Measurements from ENCODE around the gene PLD6. TPM values are rescaled to one million over a fixed set of nuclear protein-coding genes. Genes with fewer than 3 reads are reported as not detected.

The PLD6 gene
- total RNA-seq, 4 donors from 2014 or later, result 1.6 to 3.5 TPM; not detected in 2

DNA sequence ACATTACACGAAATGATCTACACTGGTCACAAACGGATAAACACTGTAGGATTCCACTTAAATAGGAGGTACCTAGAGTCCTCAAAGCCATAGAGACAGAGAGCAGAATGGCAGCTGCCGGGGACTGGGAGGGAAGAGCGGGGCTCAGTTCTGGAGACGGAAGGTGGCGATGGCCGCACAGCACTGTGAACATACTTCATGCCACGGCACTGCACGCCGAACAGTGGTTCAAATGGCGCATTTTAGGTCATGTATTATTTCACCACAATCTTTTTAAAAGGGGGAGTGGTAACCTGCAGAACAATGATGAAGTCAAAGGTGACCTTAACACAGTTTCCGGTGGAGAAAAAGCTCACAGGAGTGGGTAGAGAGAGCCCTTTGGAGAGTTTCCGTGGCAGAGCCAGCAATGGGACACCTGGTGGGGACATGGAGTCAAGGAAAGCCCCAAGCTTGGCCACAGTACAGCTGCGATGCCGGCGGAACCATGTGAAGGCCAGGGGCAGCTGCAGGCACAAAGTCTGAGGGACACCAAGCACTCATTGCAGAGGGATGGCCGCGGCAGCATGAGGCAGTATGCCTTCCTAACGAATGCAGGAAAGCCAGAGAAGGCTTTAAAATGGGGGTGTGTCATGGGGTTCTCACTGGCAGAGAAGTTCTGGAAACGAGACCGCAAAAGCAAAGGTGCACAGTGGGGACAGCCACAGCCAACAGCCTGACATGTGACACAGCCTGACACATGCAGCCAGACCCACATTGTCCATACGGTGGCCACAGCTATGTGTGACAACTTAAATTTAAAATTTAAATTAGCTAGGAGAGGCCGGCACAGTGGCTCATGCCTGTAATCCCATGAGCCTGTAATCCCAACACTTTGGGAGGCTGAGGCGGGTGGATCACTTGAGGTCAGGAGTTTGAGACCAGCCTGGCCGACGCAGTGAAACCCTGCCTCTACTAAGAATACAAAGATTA, 23.6 kb upstream of the PLD6 start:
- no peak for DNase-seq

DNA sequence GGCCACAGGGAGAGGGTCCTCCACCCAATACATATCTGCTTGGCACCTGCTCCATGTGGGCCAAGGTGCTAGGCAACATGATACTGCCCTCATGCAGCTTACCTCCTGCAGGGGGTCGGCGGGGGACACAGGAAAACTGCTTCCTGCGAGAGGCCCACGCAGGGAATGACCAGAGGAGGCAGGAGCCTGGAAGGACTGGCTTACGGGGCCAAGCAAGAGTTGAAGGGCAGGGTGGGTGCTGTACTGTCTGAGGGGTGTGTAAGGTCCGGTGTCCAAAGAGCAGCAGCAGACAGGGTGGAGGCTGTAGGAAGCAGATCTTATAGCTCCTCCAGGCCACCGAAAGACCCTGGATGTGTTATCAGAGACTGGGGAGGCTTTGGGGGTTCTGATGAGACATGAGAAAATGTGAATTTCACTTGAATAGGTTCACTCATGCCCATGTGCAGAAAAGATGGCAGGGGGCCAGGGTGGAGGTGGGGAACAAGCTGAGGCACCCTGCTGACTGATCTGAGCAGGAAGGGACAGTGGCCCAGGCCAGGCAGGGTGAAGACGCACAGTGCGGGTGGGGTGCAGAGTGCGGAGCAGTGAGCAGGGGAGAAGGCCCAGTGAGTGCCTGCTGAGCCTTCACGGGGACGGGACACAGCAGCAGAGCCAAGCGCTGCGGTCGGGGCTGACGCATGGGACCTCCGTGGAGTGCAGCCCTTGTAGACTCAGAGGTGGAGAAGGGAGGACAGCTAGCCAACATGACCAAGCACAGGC, 22.6 kb upstream of the PLD6 start:
- H3K4me3 ChIP-seq, result no peak overlapping the region
- H3K27me3 ChIP-seq, result no peaks in the 10 kb centered on the region
- H3K27ac ChIP-seq, result no peak overlapping the region
- peaks cover 0 to 93% (median 3%) of the 10 kb centered on the region in 3 donors for H3K36me3 ChIP-seq
- peaks cover 0 to 13% (median 0%) of the 10 kb centered on the region in 4 donors for H3K4me1 ChIP-seq
- no peak for TF ChIP-seq POLR2A (IDR thresholded peaks at IDR 0.05)
- TF ChIP-seq, protein P1, sequence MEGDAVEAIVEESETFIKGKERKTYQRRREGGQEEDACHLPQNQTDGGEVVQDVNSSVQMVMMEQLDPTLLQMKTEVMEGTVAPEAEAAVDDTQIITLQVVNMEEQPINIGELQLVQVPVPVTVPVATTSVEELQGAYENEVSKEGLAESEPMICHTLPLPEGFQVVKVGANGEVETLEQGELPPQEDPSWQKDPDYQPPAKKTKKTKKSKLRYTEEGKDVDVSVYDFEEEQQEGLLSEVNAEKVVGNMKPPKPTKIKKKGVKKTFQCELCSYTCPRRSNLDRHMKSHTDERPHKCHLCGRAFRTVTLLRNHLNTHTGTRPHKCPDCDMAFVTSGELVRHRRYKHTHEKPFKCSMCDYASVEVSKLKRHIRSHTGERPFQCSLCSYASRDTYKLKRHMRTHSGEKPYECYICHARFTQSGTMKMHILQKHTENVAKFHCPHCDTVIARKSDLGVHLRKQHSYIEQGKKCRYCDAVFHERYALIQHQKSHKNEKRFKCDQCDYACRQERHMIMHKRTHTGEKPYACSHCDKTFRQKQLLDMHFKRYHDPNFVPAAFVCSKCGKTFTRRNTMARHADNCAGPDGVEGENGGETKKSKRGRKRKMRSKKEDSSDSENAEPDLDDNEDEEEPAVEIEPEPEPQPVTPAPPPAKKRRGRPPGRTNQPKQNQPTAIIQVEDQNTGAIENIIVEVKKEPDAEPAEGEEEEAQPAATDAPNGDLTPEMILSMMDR (IDR thresholded peaks at IDR 0.05), result no peak
- H3K9me3 ChIP-seq, result no peaks in the 10 kb centered on the region
- peak in 1 of 3 donors; percentile 36 for DNase-seq

More for the DNA sequence above, 23.6 kb upstream of the PLD6 start:
- no peaks in the 10 kb centered on the region for H3K27me3 ChIP-seq
- H3K9me3 ChIP-seq, result no peaks in the 10 kb centered on the region
- H3K4me3 ChIP-seq, result no peak overlapping the region
- TF ChIP-seq, protein P1 (IDR thresholded peaks at IDR 0.05), result no peak
- TF ChIP-seq POLR2A (IDR thresholded peaks at IDR 0.05), result no peak
- peaks cover 0 to 83% (median 3%) of the 10 kb centered on the region in 3 donors for H3K36me3 ChIP-seq
- H3K27ac ChIP-seq, result no peak overlapping the region
- peaks cover 0 to 22% (median 0%) of the 10 kb centered on the region in 4 donors for H3K4me1 ChIP-seq

GRCh38 chr17:17227608-17228520, 21.7 kb upstream of the PLD6 start:
- H3K27me3 ChIP-seq, result no peaks in the 10 kb centered on the region
- DNase-seq, result peak in 1 of 3 donors; percentile 30
- TF ChIP-seq, protein P1 (IDR thresholded peaks at IDR 0.05), result no peak
- no peak for TF ChIP-seq POLR2A (IDR thresholded peaks at IDR 0.05)
- H3K27ac ChIP-seq, result no peak overlapping the region
- no peak overlapping the region for H3K4me3 ChIP-seq
- peaks cover 0 to 100% (median 3%) of the 10 kb centered on the region in 3 donors for H3K36me3 ChIP-seq
- peaks cover 0 to 12% (median 0%) of the 10 kb centered on the region in 4 donors for H3K4me1 ChIP-seq
- no peaks in the 10 kb centered on the region for H3K9me3 ChIP-seq

DNA sequence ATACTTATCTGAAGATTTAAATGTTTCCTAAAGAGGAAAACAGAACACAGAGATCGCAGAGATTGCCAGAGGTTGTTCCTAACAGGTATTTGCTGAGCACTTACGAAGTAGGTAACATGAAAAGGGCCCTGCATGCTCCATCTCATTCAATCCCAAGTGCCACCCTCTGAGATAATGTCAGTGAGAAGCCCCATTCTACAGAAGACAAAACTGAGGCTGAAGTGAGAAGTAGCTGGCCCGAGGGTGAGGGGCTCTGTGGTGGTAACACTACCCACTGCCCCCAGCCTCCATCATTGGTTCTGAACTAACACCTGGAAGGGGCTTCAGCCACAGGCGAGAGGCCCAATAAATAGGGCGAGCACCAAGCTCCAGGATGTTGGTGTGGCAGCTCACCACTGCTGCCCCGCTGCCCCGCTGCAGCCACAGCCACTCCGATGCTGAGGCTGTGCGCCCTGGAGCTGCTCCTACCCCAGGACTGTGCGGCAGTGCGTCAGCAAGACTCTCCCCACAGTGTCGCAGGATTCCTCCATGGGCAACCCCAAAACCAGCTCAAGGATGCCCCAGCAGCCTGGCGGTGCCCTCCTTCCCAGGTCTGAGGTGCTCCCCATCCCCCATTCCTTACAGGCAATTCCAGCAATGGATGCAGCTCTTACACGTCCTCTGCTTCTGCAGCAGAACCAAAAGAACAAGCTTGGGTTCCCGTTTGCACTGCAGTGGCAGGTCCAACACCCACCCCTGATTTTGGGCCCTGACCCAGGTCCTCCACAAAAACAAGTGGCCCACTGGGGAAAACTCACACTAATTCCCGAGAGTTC, 20.5 kb upstream of the PLD6 start:
- peak in 1 of 3 donors; percentile 45 for DNase-seq
- H3K4me3 ChIP-seq, result no peak overlapping the region
- H3K4me1 ChIP-seq, result peaks cover 0 to 3% (median 0%) of the 10 kb centered on the region in 4 donors
- peaks cover 0 to 100% (median 3%) of the 10 kb centered on the region in 3 donors for H3K36me3 ChIP-seq
- H3K27ac ChIP-seq, result no peak overlapping the region
- no peaks in the 10 kb centered on the region for H3K9me3 ChIP-seq
- no peak for TF ChIP-seq POLR2A (IDR thresholded peaks at IDR 0.05)
- TF ChIP-seq, protein P1 (IDR thresholded peaks at IDR 0.05), result no peak
- H3K27me3 ChIP-seq, result no peaks in the 10 kb centered on the region

Measured in Peyer's patch (tissue), 4 donors.